ENCODE measurements around the gene WBP2. TPM values are rescaled to one million over a fixed set of nuclear protein-coding genes. Genes with fewer than 3 reads are reported as not detected.

Gene WBP2
- polyA plus RNA-seq, 1 donor (not counting 4 experiments of a cell fraction or from before 2014, with no cell fraction given), result 23.3 TPM

DNA sequence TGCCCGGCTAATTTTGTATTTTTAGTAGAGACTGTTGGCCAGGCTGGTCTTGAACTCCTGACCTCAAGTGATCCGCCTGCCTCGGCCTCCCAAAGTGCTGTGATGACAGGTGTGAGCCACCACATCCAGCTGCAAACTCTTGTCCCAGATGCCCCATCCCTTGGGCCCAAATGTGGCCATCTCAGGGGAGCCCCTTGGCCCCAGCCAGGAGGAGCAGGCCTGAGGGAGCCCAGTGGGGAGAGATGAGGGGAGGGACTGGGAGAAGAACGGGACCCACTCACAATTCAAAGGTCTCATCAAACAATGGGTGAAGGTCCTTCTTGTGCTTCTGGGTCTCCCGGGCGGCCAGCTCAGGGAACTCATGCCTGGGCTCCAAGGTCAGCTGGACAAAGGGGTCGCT, 25.4 kb downstream of the WBP2 start:
- FAIRE-seq, result no peak
- Histone ChIP-seq H3K27me3 (ENCODE audit: control insufficient read depth, extremely low read depth, insufficient read depth, low read length) (no peaks in the 10 kb centered on the region), H3K9me3 (ENCODE audit: control insufficient read depth, low read depth, low read length) (no peaks in the 10 kb centered on the region), H3K9me1 (ENCODE audit: control insufficient read depth, extremely low read depth, insufficient read depth, low read length) (no peaks in the 10 kb centered on the region), H3K4me1 (ENCODE audit: control insufficient read depth, extremely low read depth, insufficient read depth, low read length) (peaks cover 3% of the 10 kb centered on the region), H2AFZ (ENCODE audit: control insufficient read depth, low read length) (no peak overlapping the region), H4K20me1 (ENCODE audit: control insufficient read depth, extremely low read depth, insufficient read depth, low read length) (no peaks in the 10 kb centered on the region), H3K4me2 (ENCODE audit: control insufficient read depth, extremely low read depth, insufficient read depth, low read depth, low read length) (no peak overlapping the region), H3K36me3 (ENCODE audit: control insufficient read depth in 2 of 2, extremely low read depth in 1 of 2, insufficient read depth in 2 of 2, low read length in 2 of 2) (no peaks in the 10 kb centered on the region), H3K4me3 (ENCODE audit: control insufficient read depth in 2 of 3, extremely low read depth in 1 of 3, insufficient read depth in 2 of 3, low read depth in 1 of 3, low read length in 3 of 3) (no peak overlapping the region), H3K79me2 (ENCODE audit: control insufficient read depth, insufficient read depth, low read length) (no peaks in the 10 kb centered on the region), H3K9ac (ENCODE audit: control insufficient read depth, extremely low read depth, insufficient read depth, low read length) (no peak overlapping the region), H3K27ac (ENCODE audit: control insufficient read depth, insufficient read depth, low read length) (no peak overlapping the region)
- TF ChIP-seq, protein P1, sequence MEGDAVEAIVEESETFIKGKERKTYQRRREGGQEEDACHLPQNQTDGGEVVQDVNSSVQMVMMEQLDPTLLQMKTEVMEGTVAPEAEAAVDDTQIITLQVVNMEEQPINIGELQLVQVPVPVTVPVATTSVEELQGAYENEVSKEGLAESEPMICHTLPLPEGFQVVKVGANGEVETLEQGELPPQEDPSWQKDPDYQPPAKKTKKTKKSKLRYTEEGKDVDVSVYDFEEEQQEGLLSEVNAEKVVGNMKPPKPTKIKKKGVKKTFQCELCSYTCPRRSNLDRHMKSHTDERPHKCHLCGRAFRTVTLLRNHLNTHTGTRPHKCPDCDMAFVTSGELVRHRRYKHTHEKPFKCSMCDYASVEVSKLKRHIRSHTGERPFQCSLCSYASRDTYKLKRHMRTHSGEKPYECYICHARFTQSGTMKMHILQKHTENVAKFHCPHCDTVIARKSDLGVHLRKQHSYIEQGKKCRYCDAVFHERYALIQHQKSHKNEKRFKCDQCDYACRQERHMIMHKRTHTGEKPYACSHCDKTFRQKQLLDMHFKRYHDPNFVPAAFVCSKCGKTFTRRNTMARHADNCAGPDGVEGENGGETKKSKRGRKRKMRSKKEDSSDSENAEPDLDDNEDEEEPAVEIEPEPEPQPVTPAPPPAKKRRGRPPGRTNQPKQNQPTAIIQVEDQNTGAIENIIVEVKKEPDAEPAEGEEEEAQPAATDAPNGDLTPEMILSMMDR (optimal IDR thresholded peaks at IDR 0.05 in 1 of 3, IDR thresholded peaks at IDR 0.05 in 1 of 3, conservative IDR thresholded peaks at IDR 0.05 in 1 of 3; ENCODE audit: extremely low read depth in 1 of 3, insufficient read depth in 2 of 3, low read length in 3 of 3), result no peak
- no peak for TF ChIP-seq EZH2 (IDR thresholded peaks at IDR 0.05; ENCODE audit: low read length)
- no peak for DNase-seq (ENCODE audit: low read depth, low spot score)
- dilution Hi-C loops (cut with MboI; ENCODE audit: extremely low pct_ligation_motif_present, low sequenced_read_pairs), result no loop called here

DNA sequence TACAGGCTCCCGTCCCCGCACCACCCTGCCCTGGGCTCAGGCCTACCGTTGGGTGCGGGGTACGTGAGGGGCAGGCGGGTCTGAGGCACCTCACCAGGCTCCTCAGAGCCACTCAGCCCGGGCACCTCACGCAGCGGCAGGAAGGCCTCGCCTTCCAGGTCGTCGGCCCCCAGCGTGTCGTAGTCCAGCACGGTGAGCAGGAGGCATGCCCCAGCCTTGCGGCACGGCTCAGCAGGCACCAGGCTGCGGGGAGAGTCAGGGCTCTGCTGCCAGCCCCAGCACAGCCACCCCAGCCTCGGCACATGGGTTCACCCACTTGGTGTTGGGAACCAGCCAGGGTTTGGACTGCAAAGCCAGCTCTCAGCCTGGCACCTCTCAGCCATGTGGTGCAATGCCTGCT, 26.4 kb downstream of the WBP2 start:
- Histone ChIP-seq H2AFZ (ENCODE audit: control insufficient read depth, low read length) (no peak overlapping the region), H3K27me3 (ENCODE audit: control insufficient read depth, extremely low read depth, insufficient read depth, low read length) (no peaks in the 10 kb centered on the region), H3K9ac (ENCODE audit: control insufficient read depth, extremely low read depth, insufficient read depth, low read length) (no peak overlapping the region), H4K20me1 (ENCODE audit: control insufficient read depth, extremely low read depth, insufficient read depth, low read length) (no peaks in the 10 kb centered on the region), H3K4me1 (ENCODE audit: control insufficient read depth, extremely low read depth, insufficient read depth, low read length) (peaks cover 3% of the 10 kb centered on the region), H3K4me2 (ENCODE audit: control insufficient read depth, extremely low read depth, insufficient read depth, low read depth, low read length) (no peak overlapping the region), H3K27ac (ENCODE audit: control insufficient read depth, insufficient read depth, low read length) (no peak overlapping the region), H3K4me3 (ENCODE audit: control insufficient read depth in 2 of 3, extremely low read depth in 1 of 3, insufficient read depth in 2 of 3, low read depth in 1 of 3, low read length in 3 of 3) (no peak overlapping the region), H3K9me3 (ENCODE audit: control insufficient read depth, low read depth, low read length) (no peaks in the 10 kb centered on the region), H3K9me1 (ENCODE audit: control insufficient read depth, extremely low read depth, insufficient read depth, low read length) (no peaks in the 10 kb centered on the region), H3K36me3 (ENCODE audit: control insufficient read depth in 2 of 2, extremely low read depth in 1 of 2, insufficient read depth in 2 of 2, low read length in 2 of 2) (peaks cover 0 to 4% of the 10 kb centered on the region in 2 experiments), H3K79me2 (ENCODE audit: control insufficient read depth, insufficient read depth, low read length) (no peaks in the 10 kb centered on the region)
- no peak for DNase-seq (ENCODE audit: low read depth, low spot score)
- dilution Hi-C loops (cut with MboI; ENCODE audit: extremely low pct_ligation_motif_present, low sequenced_read_pairs), result no loop called here
- TF ChIP-seq EZH2 (IDR thresholded peaks at IDR 0.05; ENCODE audit: low read length), result no peak
- TF ChIP-seq, protein P1 (optimal IDR thresholded peaks at IDR 0.05 in 1 of 3, IDR thresholded peaks at IDR 0.05 in 1 of 3, conservative IDR thresholded peaks at IDR 0.05 in 1 of 3; ENCODE audit: extremely low read depth in 1 of 3, insufficient read depth in 2 of 3, low read length in 3 of 3), result no peak
- no peak for FAIRE-seq

Measured in keratinocyte (primary cell).